Effector memory CD8-positive, alpha-beta T cell (primary cell): ENCODE data around the gene ADGRL3.
"Not testable (repeated sequence)": the region's sequence is repeated elsewhere in the genome, so short reads cannot be mapped to it uniquely, and the experiment has no call there.

Source experiments
- ATAC-seq: fragments of 150-1000 bp; cut with Tn5 transposase; replicated peaks from 2 replicates; pipeline ENCODE4 v1.10.0; 2021; ENCODE audit warnings: mild to moderate bottlenecking, moderate library complexity
- DNase-seq, 3 experiments: peaks; one replicate each; pipeline ENCODE4 v3.0.0; 2021
- H3K27ac Mint-ChIP-seq, 2 donors: one replicate each; pipeline ENCODE4 v1.8.0; 2022; ENCODE audit warnings: mild to moderate bottlenecking in 2 of 2, mixed read lengths in 2 of 2, moderate library complexity in 2 of 2
- H3K27me3 Mint-ChIP-seq, 2 donors: one replicate each; pipeline ENCODE4 v1.8.0; 2022; ENCODE audit warnings: mixed read lengths in 2 of 2
- H3K36me3 Mint-ChIP-seq: one replicate; pipeline ENCODE4 v1.8.0; 2022; ENCODE audit warnings: mild to moderate bottlenecking, moderate library complexity, mixed read lengths; ENCODE audit not compliant: insufficient read depth
- H3K4me1 Mint-ChIP-seq, 2 donors: one replicate each; pipeline ENCODE4 v1.8.0; 2022; ENCODE audit warnings: low read depth in 2 of 2, mixed read lengths in 2 of 2
- H3K4me3 Mint-ChIP-seq, 2 donors: one replicate each; pipeline ENCODE4 v1.8.0; 2022; ENCODE audit warnings: mild to moderate bottlenecking in 2 of 2, mixed read lengths in 2 of 2, moderate library complexity in 2 of 2
- H3K9me3 Mint-ChIP-seq, 2 donors: one replicate each; pipeline ENCODE4 v1.8.0; 2022; ENCODE audit warnings: mixed read lengths in 2 of 2

ADGRL3 gene

DNA sequence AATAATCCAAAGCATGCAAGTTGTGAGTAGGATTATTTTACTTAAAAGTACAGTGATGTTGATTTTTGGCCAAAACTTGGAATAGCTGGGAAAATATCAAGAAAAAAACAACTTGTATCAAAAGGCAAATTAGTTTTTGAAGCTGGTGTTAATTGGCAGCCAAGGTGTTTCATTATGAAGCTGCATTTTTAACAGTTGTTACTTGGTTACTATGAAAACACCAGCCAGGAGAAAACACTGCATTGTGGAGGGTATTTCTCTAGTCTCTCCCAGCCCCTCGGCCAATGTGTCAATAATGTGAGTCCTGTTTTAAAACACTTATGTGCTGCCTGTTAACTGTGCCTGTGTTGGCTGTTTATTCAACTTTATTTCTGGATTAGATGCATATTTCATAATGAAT, 733.4 kb downstream of the ADGRL3 start:
- no peak for ATAC-seq

GRCh38 chr4:61934198-61934597, 734.1 kb downstream of the ADGRL3 start:
- no peaks in the 10 kb centered on the region for H3K36me3 Mint-ChIP-seq
- ATAC-seq, result no peak

More for the DNA sequence above, 733.4 kb downstream of the ADGRL3 start:
- Mint-ChIP-seq H3K27ac (no peak overlapping the region), H3K4me1 (no peaks in the 10 kb centered on the region), H3K4me3 (no peak overlapping the region), H3K36me3 (no peaks in the 10 kb centered on the region), H3K9me3 (peaks cover 3 to 7% of the 10 kb centered on the region in 2 donors), H3K27me3 (no peaks in the 10 kb centered on the region)
- no peak for DNase-seq

DNA sequence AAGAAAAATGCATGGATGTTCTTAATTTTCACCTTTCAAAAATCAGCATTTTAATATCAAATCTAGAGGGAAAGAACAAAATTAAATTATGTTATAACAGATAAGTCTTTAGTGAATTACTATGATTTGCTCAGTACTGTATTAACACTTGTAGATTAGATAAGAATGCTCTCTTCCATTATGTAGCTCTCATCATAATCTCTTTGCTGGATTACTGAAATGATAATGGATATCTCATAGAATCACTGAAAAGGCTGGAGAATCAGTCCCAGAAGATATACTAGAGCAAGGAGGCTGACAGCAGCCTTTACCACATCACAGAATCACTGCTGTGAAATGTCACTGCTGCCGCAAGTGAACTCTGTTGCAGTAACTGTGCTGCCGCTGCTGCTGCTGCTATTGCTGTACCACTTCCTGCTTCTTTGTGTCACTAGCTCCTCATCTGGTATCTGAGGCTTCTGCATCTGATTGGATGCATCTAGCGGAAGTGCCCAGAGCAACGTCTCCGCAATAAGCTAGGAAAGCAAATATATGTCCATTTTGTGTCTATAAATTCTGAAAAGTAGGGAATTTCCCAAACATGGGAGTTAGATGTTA, 738.2 kb downstream of the ADGRL3 start:
- no peak overlapping the region for H3K4me3 Mint-ChIP-seq
- no peaks in the 10 kb centered on the region for H3K27me3 Mint-ChIP-seq
- H3K4me1 Mint-ChIP-seq, result no peaks in the 10 kb centered on the region
- H3K9me3 Mint-ChIP-seq, result peaks cover 1 to 7% of the 10 kb centered on the region in 2 donors
- H3K27ac Mint-ChIP-seq, result no peak overlapping the region
- DNase-seq, result no peak
- H3K36me3 Mint-ChIP-seq, result no peaks in the 10 kb centered on the region
- ATAC-seq, result no peak

More at GRCh38 chr4:61934198-61934597, 734.1 kb downstream of the ADGRL3 start:
- Mint-ChIP-seq H3K27me3 (no peaks in the 10 kb centered on the region), H3K9me3 (peaks cover 3 to 7% of the 10 kb centered on the region in 2 donors), H3K4me3 (no peak overlapping the region), H3K27ac (no peak overlapping the region), H3K4me1 (no peaks in the 10 kb centered on the region)
- no peak for DNase-seq

DNA sequence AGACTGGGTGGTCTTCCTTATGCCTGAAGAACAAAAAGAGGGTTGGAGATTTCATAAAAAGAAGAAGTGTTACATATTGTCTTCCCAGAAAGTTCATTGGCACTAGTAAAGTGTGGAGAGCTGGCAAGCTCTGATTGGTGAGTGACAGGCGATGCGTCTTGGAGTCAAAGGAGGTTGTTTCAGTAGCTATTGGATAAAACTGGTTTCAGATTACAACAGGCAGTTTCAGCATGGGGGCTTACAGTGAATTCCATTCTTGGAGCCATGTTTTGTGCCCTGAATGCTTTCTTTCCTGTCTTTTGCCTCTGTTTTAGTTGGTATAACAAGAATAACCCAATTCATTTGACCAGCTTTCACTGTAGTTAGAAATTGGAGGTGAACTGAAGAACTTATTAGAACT, 750.5 kb downstream of the ADGRL3 start:
- ATAC-seq (no peak), DNase-seq (no peak)
- Mint-ChIP-seq H3K9me3 (peaks cover 6 to 21% of the 10 kb centered on the region in 2 donors), H3K36me3 (no peaks in the 10 kb centered on the region), H3K4me1 (no peaks in the 10 kb centered on the region), H3K27ac (no peak overlapping the region), H3K4me3 (no peak overlapping the region), H3K27me3 (no peaks in the 10 kb centered on the region)

GRCh38 chr4:61953386-61953785, 753.3 kb downstream of the ADGRL3 start:
- Mint-ChIP-seq H3K9me3 (peaks cover 11 to 21% of the 10 kb centered on the region in 2 donors), H3K4me3 (no peak overlapping the region), H3K36me3 (no peaks in the 10 kb centered on the region), H3K27ac (no peak overlapping the region), H3K4me1 (no peaks in the 10 kb centered on the region), H3K27me3 (no peaks in the 10 kb centered on the region)
- ATAC-seq (no peak), DNase-seq (no peak)

- no peaks in the 10 kb centered on the region for H3K27me3 Mint-ChIP-seq
- no peak overlapping the region for H3K27ac Mint-ChIP-seq
- no peak overlapping the region for H3K4me3 Mint-ChIP-seq
- H3K36me3 Mint-ChIP-seq, result no peaks in the 10 kb centered on the region
- H3K9me3 Mint-ChIP-seq, result peaks cover 13 to 14% of the 10 kb centered on the region in 2 donors
- H3K4me1 Mint-ChIP-seq, result no peaks in the 10 kb centered on the region
- ATAC-seq, result no peak
- no peak for DNase-seq
Measured at GRCh38 chr4:61958591-61958990, 758.5 kb downstream of the ADGRL3 start.

DNA sequence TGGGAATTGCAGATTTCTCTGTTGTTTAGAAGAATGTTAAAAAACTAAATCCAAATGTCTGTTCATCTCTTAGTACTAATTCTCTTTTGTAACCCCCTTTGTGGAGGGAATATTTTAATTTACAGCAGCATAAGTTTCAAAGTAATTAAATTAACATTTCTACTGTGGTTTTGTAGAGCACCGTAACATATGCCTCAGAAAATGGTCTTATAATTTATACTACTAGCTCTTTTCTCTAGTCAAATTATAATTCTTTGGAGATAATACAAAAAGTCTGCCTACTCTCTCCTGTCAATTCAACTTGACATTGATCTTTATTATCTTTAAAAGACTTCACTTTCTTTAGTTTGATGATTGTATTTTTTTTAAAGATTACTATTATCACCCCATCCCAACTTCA, 759.0 kb downstream of the ADGRL3 start:
- Mint-ChIP-seq H3K27me3 (no peaks in the 10 kb centered on the region), H3K36me3 (no peaks in the 10 kb centered on the region), H3K4me1 (no peaks in the 10 kb centered on the region)

GRCh38 chr4:61984260-61984909, 784.3 kb downstream of the ADGRL3 start:
- ATAC-seq, result no peak
- DNase-seq, result no peak
- peaks cover 8 to 31% of the 10 kb centered on the region in 2 donors for H3K9me3 Mint-ChIP-seq
- no peaks in the 10 kb centered on the region for H3K27me3 Mint-ChIP-seq
- no peak overlapping the region for H3K27ac Mint-ChIP-seq
- H3K36me3 Mint-ChIP-seq, result no peaks in the 10 kb centered on the region
- H3K4me3 Mint-ChIP-seq, result no peak overlapping the region
- H3K4me1 Mint-ChIP-seq, result no peaks in the 10 kb centered on the region

More for the DNA sequence above, 759.0 kb downstream of the ADGRL3 start:
- H3K4me3 Mint-ChIP-seq, result no peak overlapping the region
- H3K9me3 Mint-ChIP-seq, result peaks cover 8 to 12% of the 10 kb centered on the region in 2 donors
- ATAC-seq, result no peak
- H3K27ac Mint-ChIP-seq, result no peak overlapping the region
- DNase-seq, result no peak

DNA sequence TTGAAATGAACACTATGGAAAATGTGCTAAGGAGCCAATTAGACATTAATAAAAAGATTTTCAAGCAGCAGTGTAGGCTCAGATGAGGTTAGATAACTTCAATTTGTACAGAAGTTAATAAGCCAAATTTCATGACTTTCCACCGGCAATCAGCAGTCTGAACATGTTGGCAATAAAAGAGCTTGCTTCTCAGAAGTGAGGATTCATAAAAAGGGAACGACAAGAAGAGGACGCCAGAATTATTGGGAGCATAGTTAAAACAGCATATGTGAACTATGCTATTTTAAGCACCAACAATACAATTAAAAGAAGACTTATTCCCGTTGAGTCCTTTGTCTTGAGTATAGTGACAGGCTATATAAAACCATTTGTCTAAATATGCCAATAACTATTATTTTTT, 785.3 kb downstream of the ADGRL3 start:
- no peaks in the 10 kb centered on the region for H3K27me3 Mint-ChIP-seq
- no peak for ATAC-seq
- no peak overlapping the region for H3K27ac Mint-ChIP-seq
- no peak overlapping the region for H3K4me3 Mint-ChIP-seq
- no peaks in the 10 kb centered on the region for H3K4me1 Mint-ChIP-seq
- peaks cover 6 to 21% of the 10 kb centered on the region in 2 donors for H3K9me3 Mint-ChIP-seq
- H3K36me3 Mint-ChIP-seq, result no peaks in the 10 kb centered on the region
- DNase-seq, result no peak

- not testable (repeated sequence) for ATAC-seq, DNase-seq, H3K27me3 Mint-ChIP-seq, H3K4me1 Mint-ChIP-seq, H3K36me3 Mint-ChIP-seq, H3K4me3 Mint-ChIP-seq, H3K27ac Mint-ChIP-seq
- peaks cover 6 to 18% of the 10 kb centered on the region in 2 donors for H3K9me3 Mint-ChIP-seq
Measured at GRCh38 chr4:61986929-61987328, 786.8 kb downstream of the ADGRL3 start.

DNA sequence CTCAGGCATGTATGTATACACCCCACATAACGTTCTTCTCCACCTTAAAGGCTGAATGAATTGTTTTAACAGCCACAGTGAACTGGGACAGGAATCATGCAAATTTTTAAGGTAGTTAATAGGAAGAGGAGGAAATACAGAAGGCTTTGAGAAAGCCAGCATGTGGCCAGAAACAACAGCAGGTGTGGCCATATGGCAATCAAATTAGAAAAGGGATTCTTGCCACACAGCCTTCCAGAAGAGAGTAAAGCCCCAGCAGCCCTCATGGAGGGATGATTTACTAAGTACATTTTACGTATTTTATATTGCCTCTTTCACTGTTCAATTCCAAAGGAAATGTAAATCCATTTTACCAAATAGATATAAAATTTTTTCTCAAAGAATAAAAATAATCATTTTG, 792.2 kb downstream of the ADGRL3 start:
- no peaks in the 10 kb centered on the region for H3K4me1 Mint-ChIP-seq
- DNase-seq (no peak), ATAC-seq (no peak)
- peaks cover 6 to 8% of the 10 kb centered on the region in 2 donors for H3K9me3 Mint-ChIP-seq
- no peak overlapping the region for H3K27ac Mint-ChIP-seq
- no peaks in the 10 kb centered on the region for H3K27me3 Mint-ChIP-seq
- no peak overlapping the region for H3K4me3 Mint-ChIP-seq
- no peaks in the 10 kb centered on the region for H3K36me3 Mint-ChIP-seq

- no peak for ATAC-seq
- Mint-ChIP-seq H3K4me3 (no peak overlapping the region), H3K4me1 (no peaks in the 10 kb centered on the region), H3K36me3 (no peaks in the 10 kb centered on the region), H3K27ac (no peak overlapping the region), H3K9me3 (peaks cover 6 to 8% of the 10 kb centered on the region in 2 donors), H3K27me3 (no peaks in the 10 kb centered on the region)
- DNase-seq, result no peak
Measured at GRCh38 chr4:61994036-61994435, 793.9 kb downstream of the ADGRL3 start.

GRCh38 chr4:61995717-61996340, 795.7 kb downstream of the ADGRL3 start:
- DNase-seq (no peak), ATAC-seq (no peak)
- H3K36me3 Mint-ChIP-seq, result no peaks in the 10 kb centered on the region
- no peaks in the 10 kb centered on the region for H3K27me3 Mint-ChIP-seq
- peaks cover 6 to 8% of the 10 kb centered on the region in 2 donors for H3K9me3 Mint-ChIP-seq
- H3K27ac Mint-ChIP-seq, result no peak overlapping the region
- H3K4me3 Mint-ChIP-seq, result no peak overlapping the region
- no peaks in the 10 kb centered on the region for H3K4me1 Mint-ChIP-seq

GRCh38 chr4:61996943-61997342, 796.8 kb downstream of the ADGRL3 start:
- H3K27me3 Mint-ChIP-seq, result no peaks in the 10 kb centered on the region
- no peak overlapping the region for H3K27ac Mint-ChIP-seq
- peaks cover 8 to 10% of the 10 kb centered on the region in 2 donors for H3K9me3 Mint-ChIP-seq
- no peaks in the 10 kb centered on the region for H3K4me1 Mint-ChIP-seq
- ATAC-seq (no peak), DNase-seq (no peak)
- H3K4me3 Mint-ChIP-seq, result no peak overlapping the region
- H3K36me3 Mint-ChIP-seq, result no peaks in the 10 kb centered on the region
